DND-41 (cell line): ENCODE data around the gene TVP23C.

Source experiments
- ATAC-seq: fragments of 200-7000 bp; cut with Tn5 transposase; 3 replicates; pipeline ENCODE4 v1.9.1; 2021; ENCODE audit warnings: low read depth; ENCODE audit not compliant: insufficient read depth
- DNase-seq: peaks from one replicate; pipeline ENCODE4 v3.0.0-alpha.2; 2020
- H2AFZ ChIP-seq: 2 replicates; pipeline ENCODE4 v1.6.0; 2012; ENCODE audit warnings: low read depth, low read length
- H3K27ac ChIP-seq: 2 replicates; pipeline ENCODE4 v1.5.1; 2012; ENCODE audit warnings: low read length, inconsistent platforms
- H3K27me3 ChIP-seq: fragments of 200-600 bp; sonication (generic); 2 replicates; pipeline ENCODE4 v1.6.0; 2012; ENCODE audit warnings: low read length, mild to moderate bottlenecking, inconsistent platforms; ENCODE audit not compliant: insufficient read depth, poor library complexity
- H3K36me3 ChIP-seq: 2 replicates; pipeline ENCODE4 v1.5.1; 2012; ENCODE audit warnings: low read length, inconsistent platforms; ENCODE audit not compliant: insufficient read depth
- H3K4me1 ChIP-seq: 2 replicates; pipeline ENCODE4 v1.5.1; 2012; ENCODE audit warnings: mild to moderate bottlenecking, low read length; ENCODE audit not compliant: insufficient read depth
- H3K4me2 ChIP-seq: 2 replicates; pipeline ENCODE4 v1.6.0; 2012; ENCODE audit warnings: mild to moderate bottlenecking, moderate library complexity, low read length, inconsistent platforms; ENCODE audit not compliant: insufficient read depth
- H3K4me3 ChIP-seq, 2 experiments: fragments of 200-600 bp in 1 of 2; shearing (Covaris generic) in 1 of 2; 2 replicates each; pipeline ENCODE4 v1.5.1; 2012 to 2016; ENCODE audit warnings: inconsistent platforms in 2 of 2, low read length in 2 of 2, mild to moderate bottlenecking in 2 of 2, low read depth in 1 of 2, moderate library complexity in 1 of 2
- H3K79me2 ChIP-seq: 2 replicates; pipeline ENCODE4 v1.6.0; 2012; ENCODE audit warnings: low read length, inconsistent platforms; ENCODE audit not compliant: insufficient read depth
- H3K9ac ChIP-seq: 2 replicates; pipeline ENCODE4 v1.6.0; 2012; ENCODE audit warnings: low read depth, mild to moderate bottlenecking, inconsistent platforms, low read length, moderate library complexity
- H3K9me3 ChIP-seq: 2 replicates; pipeline ENCODE4 v1.5.1; 2012; ENCODE audit warnings: low read length, moderate library complexity, mild to moderate bottlenecking, inconsistent platforms; ENCODE audit not compliant: insufficient read depth, severe bottlenecking
- H4K20me1 ChIP-seq: 2 replicates; pipeline ENCODE4 v1.6.0; 2012; ENCODE audit warnings: low read length; ENCODE audit not compliant: insufficient read depth
- CTCF ChIP-seq: IDR thresholded peaks from 2 replicates; pipeline ENCODE4 v1.5.1; 2012; ENCODE audit warnings: borderline replicate concordance, low read length, moderate library complexity, mild to moderate bottlenecking; ENCODE audit not compliant: poor library complexity, severe bottlenecking; ENCODE audit errors: extremely low read depth
- EZH2 ChIP-seq: IDR thresholded peaks from 3 replicates; pipeline ENCODE4 v1.6.1; 2012; ENCODE audit warnings: borderline replicate concordance, low read depth, mild to moderate bottlenecking, moderate library complexity, low read length, inconsistent platforms; ENCODE audit not compliant: severe bottlenecking

Gene TVP23C

GRCh38 chr17:15493693-15494035 lies 69.6 kb downstream of the TVP23C start:
- Histone ChIP-seq H3K4me3 (no peak overlapping the region), H3K9ac (no peak overlapping the region), H3K9me3 (no peaks in the 10 kb centered on the region), H3K4me2 (no peak overlapping the region), H3K79me2 (no peaks in the 10 kb centered on the region), H3K27me3 (no peaks in the 10 kb centered on the region), H4K20me1 (no peaks in the 10 kb centered on the region), H3K4me1 (no peaks in the 10 kb centered on the region), H2AFZ (no peak overlapping the region), H3K36me3 (no peaks in the 10 kb centered on the region), H3K27ac (no peak overlapping the region)
- ATAC-seq (no peak), DNase-seq (no peak)
- no peak for TF ChIP-seq EZH2

GRCh38 chr17:15492791-15493692 lies 70.2 kb downstream of the TVP23C start:
- H3K27me3 ChIP-seq, result no peaks in the 10 kb centered on the region
- H3K4me3 ChIP-seq, result no peak overlapping the region
- no peak for DNase-seq
- H3K79me2 ChIP-seq, result no peaks in the 10 kb centered on the region
- ATAC-seq, result no peak
- no peaks in the 10 kb centered on the region for H3K4me1 ChIP-seq
- no peak overlapping the region for H2AFZ ChIP-seq
- TF ChIP-seq CTCF (no peak), EZH2 (no peak)
- no peaks in the 10 kb centered on the region for H4K20me1 ChIP-seq
- H3K9ac ChIP-seq, result no peak overlapping the region
- no peak overlapping the region for H3K4me2 ChIP-seq
- H3K27ac ChIP-seq, result no peak overlapping the region
- no peaks in the 10 kb centered on the region for H3K36me3 ChIP-seq
- H3K9me3 ChIP-seq, result no peaks in the 10 kb centered on the region

- H3K4me2 ChIP-seq, result no peak overlapping the region
Measured at GRCh38 chr17:15492186-15492585, 71.1 kb downstream of the TVP23C start.

More at GRCh38 chr17:15492186-15492585, 71.1 kb downstream of the TVP23C start:
- Histone ChIP-seq H4K20me1 (no peaks in the 10 kb centered on the region), H3K79me2 (no peaks in the 10 kb centered on the region), H3K9me3 (no peaks in the 10 kb centered on the region), H3K27ac (no peak overlapping the region), H3K4me3 (no peak overlapping the region), H3K9ac (no peak overlapping the region), H3K4me1 (no peaks in the 10 kb centered on the region), H3K36me3 (no peaks in the 10 kb centered on the region), H3K27me3 (no peaks in the 10 kb centered on the region), H2AFZ (no peak overlapping the region)
- ATAC-seq (no peak), DNase-seq (no peak)
- no peak for TF ChIP-seq EZH2
- TF ChIP-seq CTCF, result no peak
